AG10803 (cell line): Measurements from ENCODE around the gene NOS1AP.

ENCODE experiments used
- DNase-seq: peaks from one replicate; pipeline ENCODE4 v3.0.0; 2010; ENCODE audit warnings: low read depth
- H3K4me3 ChIP-seq: 2 replicates; pipeline ENCODE4 v1.5.1; 2011; ENCODE audit warnings: mild to moderate bottlenecking, low read length, control low read depth
- TF ChIP-seq, protein P1 (sequence below): conservative IDR thresholded peaks from 2 replicates; pipeline ENCODE4 v1.5.1; 2011; ENCODE audit warnings: mild to moderate bottlenecking, low read length, control low read depth, inconsistent platforms

NOS1AP gene

DNA sequence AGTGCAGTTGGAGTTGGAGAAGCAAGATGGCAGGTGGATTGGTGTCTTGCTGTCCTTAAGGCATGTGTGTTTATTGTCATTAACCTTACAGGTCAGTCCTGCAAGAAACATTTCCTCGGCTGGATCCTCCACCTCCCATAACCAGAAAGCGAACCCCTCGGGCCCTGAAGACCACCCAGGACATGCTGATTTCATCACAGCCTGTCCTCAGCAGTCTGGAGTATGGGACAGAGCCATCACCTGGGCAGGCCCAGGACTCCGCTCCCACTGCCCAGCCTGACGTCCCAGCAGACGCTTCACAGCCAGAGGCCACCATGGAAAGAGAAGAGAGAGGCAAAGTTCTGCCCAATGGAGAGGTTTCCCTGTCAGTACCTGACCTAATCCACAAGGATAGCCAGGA is 313.6 kb downstream of the NOS1AP start:
- no peak overlapping the region for H3K4me3 ChIP-seq
- TF ChIP-seq, protein P1, sequence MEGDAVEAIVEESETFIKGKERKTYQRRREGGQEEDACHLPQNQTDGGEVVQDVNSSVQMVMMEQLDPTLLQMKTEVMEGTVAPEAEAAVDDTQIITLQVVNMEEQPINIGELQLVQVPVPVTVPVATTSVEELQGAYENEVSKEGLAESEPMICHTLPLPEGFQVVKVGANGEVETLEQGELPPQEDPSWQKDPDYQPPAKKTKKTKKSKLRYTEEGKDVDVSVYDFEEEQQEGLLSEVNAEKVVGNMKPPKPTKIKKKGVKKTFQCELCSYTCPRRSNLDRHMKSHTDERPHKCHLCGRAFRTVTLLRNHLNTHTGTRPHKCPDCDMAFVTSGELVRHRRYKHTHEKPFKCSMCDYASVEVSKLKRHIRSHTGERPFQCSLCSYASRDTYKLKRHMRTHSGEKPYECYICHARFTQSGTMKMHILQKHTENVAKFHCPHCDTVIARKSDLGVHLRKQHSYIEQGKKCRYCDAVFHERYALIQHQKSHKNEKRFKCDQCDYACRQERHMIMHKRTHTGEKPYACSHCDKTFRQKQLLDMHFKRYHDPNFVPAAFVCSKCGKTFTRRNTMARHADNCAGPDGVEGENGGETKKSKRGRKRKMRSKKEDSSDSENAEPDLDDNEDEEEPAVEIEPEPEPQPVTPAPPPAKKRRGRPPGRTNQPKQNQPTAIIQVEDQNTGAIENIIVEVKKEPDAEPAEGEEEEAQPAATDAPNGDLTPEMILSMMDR = no peak
- no peak for DNase-seq

DNA sequence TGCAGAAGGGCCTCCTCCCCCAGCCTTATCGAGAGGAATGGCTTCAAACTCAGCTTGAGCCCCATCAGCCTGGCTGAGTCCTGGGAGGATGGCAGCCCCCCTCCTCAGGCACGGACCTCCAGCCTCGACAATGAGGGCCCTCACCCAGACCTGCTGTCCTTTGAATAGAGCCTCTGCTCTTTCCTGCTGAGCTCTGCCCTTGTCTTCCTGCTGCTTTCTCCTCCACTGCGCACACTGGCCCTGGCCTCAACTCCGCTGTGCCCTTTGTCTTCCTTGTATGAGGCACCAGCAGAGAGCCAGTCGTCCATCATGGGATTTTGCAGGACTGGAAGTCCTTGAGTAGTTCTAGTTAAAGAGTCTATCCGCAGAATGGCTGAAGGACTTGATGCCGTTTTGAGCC is 314.0 kb downstream of the NOS1AP start:
- TF ChIP-seq, protein P1 = no peak
- H3K4me3 ChIP-seq = no peak overlapping the region

DNA sequence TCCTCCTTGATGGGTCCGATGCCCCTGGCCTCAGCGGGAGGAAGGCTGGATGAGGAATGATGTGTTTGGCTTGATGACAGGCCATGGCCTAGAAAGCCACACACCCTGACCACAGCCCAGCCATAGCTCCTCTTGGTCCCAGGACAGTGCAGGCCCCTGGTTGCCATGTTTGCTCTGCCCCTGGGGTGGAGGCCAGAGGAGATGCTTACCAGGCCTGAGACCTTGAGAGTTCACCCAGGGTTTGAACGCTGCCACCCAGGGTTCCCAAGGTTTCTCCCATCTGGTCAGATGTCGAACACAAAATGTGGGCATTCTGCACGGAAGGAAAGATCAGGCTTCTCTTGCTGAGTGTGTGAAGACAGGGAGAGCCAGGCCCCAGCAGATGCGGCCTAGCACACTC is 314.6 kb downstream of the NOS1AP start:
- DNase-seq = no peak
- TF ChIP-seq, protein P1 = no peak
- no peak overlapping the region for H3K4me3 ChIP-seq

More for the DNA sequence above, 314.0 kb downstream of the NOS1AP start:
- DNase-seq = no peak

DNA sequence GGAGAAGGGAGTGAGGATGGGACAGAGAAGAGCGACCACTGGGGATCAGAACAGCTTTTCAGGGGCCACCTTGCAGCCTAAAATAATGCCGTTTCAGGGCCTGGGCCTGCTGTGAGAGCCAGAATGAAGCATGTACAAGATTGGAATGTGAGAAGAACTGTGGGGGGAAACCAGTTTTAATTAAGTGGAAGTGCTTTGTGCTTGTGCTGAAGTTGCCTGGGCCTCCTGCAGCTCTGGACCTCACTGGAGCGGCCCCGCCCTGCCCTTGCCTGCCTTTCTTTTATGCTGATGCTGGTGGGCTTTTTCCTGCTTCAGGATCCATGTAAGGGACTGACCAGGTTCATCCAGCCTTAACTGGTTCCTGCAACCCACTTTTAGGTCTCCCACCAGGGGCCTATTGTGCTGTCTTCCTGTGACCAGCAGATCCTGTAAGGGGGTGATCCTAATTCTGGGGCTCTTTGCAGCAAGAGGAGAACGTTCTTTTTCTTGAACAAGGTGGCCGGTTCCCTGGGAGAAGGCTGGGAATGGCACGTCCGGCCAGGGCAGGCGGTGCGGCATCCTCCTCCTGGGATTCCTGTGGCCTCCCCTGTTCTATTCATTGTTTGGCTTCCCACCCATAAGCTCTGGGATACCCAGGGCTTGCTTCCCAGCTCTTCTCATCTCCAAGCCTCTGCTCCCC is 315.2 kb downstream of the NOS1AP start:
- TF ChIP-seq, protein P1 = no peak
- no peak for DNase-seq
- H3K4me3 ChIP-seq = no peak overlapping the region

GRCh38 chr1:162385280-162385623 is 315.8 kb downstream of the NOS1AP start:
- TF ChIP-seq, protein P1 = no peak
- no peak for DNase-seq
- H3K4me3 ChIP-seq = no peak overlapping the region

DNA sequence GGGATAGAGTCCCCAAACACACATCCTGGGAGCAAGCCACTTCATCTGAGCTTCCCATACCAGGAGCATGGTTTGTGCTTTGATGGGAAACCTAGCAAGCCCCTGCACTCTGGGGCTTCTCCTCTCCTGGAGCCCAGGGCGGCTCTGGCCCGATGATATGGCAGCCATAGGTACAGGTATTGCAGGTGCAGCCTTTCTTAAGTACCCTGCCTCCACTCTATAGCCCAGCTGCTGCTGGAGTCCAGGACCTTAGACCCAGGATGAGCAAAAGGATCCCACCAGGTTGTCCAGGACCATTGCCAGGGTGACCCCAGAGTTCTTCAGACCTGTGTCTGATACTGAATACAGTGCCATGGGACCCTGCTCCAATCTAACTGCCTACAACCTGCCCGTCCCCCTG is 316.2 kb downstream of the NOS1AP start:
- no peak overlapping the region for H3K4me3 ChIP-seq
- DNase-seq = no peak
- TF ChIP-seq, protein P1 = no peak
